ENCODE measurements around the gene TOP2B. TPM values are rescaled to one million over a fixed set of nuclear protein-coding genes. Genes with fewer than 3 reads are reported as not detected.

TOP2B gene
- total RNA-seq, 1 donor from 2014 or later: 200 TPM

DNA sequence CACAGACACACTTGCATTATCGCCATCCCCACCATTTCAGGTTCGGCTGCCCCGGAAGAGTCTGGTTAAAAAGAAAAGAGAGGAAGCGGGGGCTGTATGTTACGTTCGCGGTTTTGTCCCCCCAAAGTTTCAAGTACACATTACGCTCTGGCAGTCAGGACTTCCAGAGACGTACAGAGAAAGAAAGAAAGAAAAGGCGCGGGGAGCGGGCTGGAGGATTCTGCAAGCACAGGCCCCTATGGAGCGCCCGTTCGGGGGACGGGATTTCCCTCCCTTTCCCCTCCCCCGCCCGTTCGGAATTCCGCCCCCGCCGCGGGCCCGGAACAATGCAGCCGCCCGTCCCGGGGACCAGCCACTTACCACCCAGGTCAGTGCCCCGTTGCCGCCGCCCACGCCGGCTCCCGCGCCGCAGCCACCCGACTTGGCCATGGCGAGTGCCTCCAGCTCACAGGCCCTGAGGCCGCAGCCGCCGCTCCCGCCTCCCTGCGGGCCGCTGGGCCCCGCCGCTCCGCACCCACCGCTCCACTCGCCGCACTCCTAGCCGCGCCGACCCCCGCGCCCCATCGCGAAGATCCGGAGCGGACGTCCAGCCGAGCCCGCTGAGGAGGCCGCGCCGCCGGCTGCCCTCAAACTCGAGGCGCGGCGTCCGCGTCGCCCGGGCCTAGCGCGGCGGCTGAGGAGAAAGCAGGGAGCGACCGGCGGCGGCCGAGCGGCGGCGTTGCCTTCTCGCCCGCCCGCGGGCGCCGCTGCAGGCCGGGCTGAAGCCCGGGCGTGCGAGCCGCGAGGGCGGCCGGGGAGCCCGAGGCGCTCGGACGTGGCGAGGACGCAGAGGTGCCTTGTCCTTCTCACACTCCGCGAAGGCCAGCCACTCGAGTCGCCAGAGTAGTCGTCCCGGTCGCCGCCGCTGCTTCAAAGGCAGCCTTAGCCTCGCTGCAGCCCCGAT, 567 bp downstream of the TOP2B start:
- Mint-ChIP-seq H3K4me1 (ENCODE audit: low read depth) (peaks cover 38% of the 10 kb centered on the region), H3K27me3 (no peaks in the 10 kb centered on the region), H3K9me3 (ENCODE audit: low read depth) (no peaks in the 10 kb centered on the region), H3K27ac (peak overlapping the region; percentile 100), H3K36me3 (ENCODE audit: insufficient read depth) (no peaks in the 10 kb centered on the region), H3K4me3 (ENCODE audit: low read depth) (peak overlapping the region; percentile 90)
- peak; percentile 49 for DNase-seq (ENCODE audit: low spot score, unreplicated experiment)
- TF ChIP-seq, protein P1, sequence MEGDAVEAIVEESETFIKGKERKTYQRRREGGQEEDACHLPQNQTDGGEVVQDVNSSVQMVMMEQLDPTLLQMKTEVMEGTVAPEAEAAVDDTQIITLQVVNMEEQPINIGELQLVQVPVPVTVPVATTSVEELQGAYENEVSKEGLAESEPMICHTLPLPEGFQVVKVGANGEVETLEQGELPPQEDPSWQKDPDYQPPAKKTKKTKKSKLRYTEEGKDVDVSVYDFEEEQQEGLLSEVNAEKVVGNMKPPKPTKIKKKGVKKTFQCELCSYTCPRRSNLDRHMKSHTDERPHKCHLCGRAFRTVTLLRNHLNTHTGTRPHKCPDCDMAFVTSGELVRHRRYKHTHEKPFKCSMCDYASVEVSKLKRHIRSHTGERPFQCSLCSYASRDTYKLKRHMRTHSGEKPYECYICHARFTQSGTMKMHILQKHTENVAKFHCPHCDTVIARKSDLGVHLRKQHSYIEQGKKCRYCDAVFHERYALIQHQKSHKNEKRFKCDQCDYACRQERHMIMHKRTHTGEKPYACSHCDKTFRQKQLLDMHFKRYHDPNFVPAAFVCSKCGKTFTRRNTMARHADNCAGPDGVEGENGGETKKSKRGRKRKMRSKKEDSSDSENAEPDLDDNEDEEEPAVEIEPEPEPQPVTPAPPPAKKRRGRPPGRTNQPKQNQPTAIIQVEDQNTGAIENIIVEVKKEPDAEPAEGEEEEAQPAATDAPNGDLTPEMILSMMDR (IDR thresholded peaks at IDR 0.05; ENCODE audit: unreplicated experiment): no peak

DNA sequence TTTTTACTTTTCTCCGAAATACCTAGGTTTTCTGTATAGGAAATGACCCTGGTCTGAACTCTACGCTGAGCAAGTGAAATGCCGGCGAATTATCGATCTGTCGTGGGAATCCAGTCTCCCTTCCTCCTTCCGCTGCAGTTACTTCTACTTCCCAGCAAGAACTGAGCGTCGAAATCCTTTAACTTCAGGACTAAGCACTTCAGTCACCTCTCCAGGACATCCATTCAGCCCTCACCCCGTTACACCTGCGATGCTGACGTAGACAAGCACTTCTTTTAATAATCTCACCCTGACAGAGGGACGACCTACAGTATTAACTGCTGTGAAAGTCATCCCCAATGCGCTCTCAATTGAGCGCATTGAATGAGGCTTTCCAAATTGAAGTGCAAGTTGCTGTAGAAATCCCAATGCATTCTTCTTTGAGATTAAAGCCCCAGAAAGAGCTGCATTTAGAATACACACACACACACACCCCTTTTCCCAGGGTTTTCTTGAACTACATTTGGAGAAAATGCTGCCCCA, 1.3 kb downstream of the TOP2B start:
- peaks cover 41% of the 10 kb centered on the region for H3K4me1 Mint-ChIP-seq (ENCODE audit: low read depth)
- no peaks in the 10 kb centered on the region for H3K27me3 Mint-ChIP-seq
- DNase-seq (ENCODE audit: low spot score, unreplicated experiment): no peak
- TF ChIP-seq, protein P1 (IDR thresholded peaks at IDR 0.05; ENCODE audit: unreplicated experiment): no peak
- H3K36me3 Mint-ChIP-seq (ENCODE audit: insufficient read depth): no peaks in the 10 kb centered on the region
- no peaks in the 10 kb centered on the region for H3K9me3 Mint-ChIP-seq (ENCODE audit: low read depth)
- H3K4me3 Mint-ChIP-seq (ENCODE audit: low read depth): peak overlapping the region; percentile 90
- peak overlapping the region; percentile 97 for H3K27ac Mint-ChIP-seq

DNA sequence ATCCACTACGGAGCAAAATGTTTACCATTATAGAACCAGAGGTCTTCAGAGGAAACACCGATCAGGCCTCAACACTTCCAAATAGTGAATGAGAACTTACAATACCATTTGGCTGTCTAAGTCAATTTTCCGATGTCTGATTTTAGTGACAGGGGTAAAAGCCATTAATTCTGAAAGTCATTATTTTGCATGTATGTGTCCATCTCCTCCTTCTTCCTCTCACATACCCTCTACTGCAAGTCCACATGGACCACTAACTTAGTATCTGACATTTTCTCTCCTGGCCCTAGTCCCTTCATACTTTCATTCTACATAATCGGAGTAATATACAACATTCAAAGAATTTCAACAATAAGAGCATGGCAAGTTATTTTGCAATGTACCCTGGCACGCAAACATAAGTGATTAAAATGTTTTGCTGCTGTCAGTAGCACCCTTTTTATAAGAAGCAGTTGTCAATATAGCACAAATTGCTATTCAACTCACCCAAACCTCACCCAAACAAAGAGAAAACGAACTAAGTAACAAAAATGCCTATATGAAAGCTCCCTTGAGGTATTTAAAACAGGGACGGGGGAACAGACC, 1.9 kb downstream of the TOP2B start:
- Mint-ChIP-seq H3K27me3 (no peaks in the 10 kb centered on the region), H3K27ac (peak overlapping the region; percentile 97), H3K4me3 (ENCODE audit: low read depth) (peak overlapping the region; percentile 90), H3K9me3 (ENCODE audit: low read depth) (no peaks in the 10 kb centered on the region), H3K4me1 (ENCODE audit: low read depth) (peaks cover 41% of the 10 kb centered on the region), H3K36me3 (ENCODE audit: insufficient read depth) (no peaks in the 10 kb centered on the region)
- TF ChIP-seq, protein P1 (IDR thresholded peaks at IDR 0.05; ENCODE audit: unreplicated experiment): no peak
- no peak for DNase-seq (ENCODE audit: low spot score, unreplicated experiment)

DNA sequence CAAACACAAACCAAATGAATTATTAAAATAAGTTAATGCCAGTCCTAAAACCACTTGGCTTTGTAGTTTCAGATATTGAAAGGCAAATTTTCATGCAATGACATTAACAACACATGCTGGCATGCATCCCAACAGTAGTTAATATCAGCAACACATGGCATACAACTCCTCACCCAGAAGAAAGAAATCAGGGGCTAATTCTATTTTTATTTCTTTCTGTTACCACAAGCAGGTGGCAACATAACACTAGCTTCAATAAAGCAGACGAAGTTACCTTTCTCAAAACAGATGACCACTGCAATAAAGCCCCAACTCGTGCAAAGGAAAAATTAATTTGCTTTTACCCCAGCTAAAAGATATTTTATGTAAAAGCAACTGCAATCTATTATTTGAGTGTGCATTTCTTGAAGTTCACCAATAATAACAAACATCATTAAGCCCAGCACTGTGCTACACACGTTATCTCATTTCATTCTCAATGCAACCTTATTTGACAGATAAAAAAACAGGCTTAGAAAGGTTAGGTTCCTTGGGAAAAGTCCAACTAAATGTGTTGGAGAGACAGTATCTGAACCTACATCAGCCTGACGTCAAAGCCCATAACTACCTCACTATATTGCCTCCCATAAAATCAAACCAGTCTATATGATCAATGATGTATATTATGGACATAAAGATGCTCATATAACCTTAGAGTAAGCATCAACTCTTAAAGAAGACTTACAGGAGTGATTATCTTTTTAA, 2.8 kb downstream of the TOP2B start:
- H3K4me1 Mint-ChIP-seq (ENCODE audit: low read depth): peaks cover 44% of the 10 kb centered on the region
- H3K36me3 Mint-ChIP-seq (ENCODE audit: insufficient read depth): no peaks in the 10 kb centered on the region
- H3K9me3 Mint-ChIP-seq (ENCODE audit: low read depth): no peaks in the 10 kb centered on the region
- no peak for DNase-seq (ENCODE audit: low spot score, unreplicated experiment)
- no peaks in the 10 kb centered on the region for H3K27me3 Mint-ChIP-seq
- peak overlapping the region; percentile 70 for H3K27ac Mint-ChIP-seq
- H3K4me3 Mint-ChIP-seq (ENCODE audit: low read depth): peak overlapping the region; percentile 90
- TF ChIP-seq, protein P1 (IDR thresholded peaks at IDR 0.05; ENCODE audit: unreplicated experiment): no peak

DNA sequence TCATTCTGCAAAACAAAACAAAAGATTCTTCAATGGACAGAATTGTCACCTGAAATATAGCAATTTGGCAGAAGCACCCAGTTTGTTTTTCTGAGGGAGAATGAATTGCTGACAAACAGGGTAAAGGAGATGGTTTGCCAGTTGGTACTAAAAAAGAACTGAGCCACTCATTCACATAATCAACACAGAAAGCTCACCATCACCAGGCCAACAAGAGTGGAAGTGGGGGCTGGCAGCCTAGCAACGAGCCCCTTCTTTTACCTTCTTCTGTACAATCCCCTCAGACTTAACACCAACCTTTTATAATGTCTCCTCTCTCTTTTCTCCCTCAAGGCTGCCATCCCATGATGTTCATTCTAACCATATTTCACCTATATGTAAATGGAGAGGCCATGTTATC, 5.9 kb downstream of the TOP2B start:
- no peak overlapping the region for H3K27ac Mint-ChIP-seq
- H3K9me3 Mint-ChIP-seq (ENCODE audit: low read depth): no peaks in the 10 kb centered on the region
- no peak overlapping the region for H3K4me3 Mint-ChIP-seq (ENCODE audit: low read depth)
- peaks cover 34% of the 10 kb centered on the region for H3K4me1 Mint-ChIP-seq (ENCODE audit: low read depth)
- TF ChIP-seq, protein P1 (IDR thresholded peaks at IDR 0.05; ENCODE audit: unreplicated experiment): no peak
- no peak for DNase-seq (ENCODE audit: low spot score, unreplicated experiment)
- no peaks in the 10 kb centered on the region for H3K36me3 Mint-ChIP-seq (ENCODE audit: insufficient read depth)
- H3K27me3 Mint-ChIP-seq: no peaks in the 10 kb centered on the region
